GM23248 (cell line): ENCODE measurements around the gene UBQLN4.

Source experiments
- EZH2 ChIP-seq: fragments of 200-600 bp; sonication (generic); IDR thresholded peaks from 2 replicates; pipeline ENCODE4 v1.6.1; 2018; ENCODE audit warnings: antibody characterized with exemption, mild to moderate bottlenecking; ENCODE audit not compliant: insufficient read depth, poor library complexity, severe bottlenecking
- EZH2phosphoT487 ChIP-seq: fragments of 200-600 bp; sonication (generic); IDR thresholded peaks from 2 replicates; pipeline ENCODE4 v1.6.1; 2018; ENCODE audit warnings: antibody characterized with exemption, moderate library complexity, mild to moderate bottlenecking, low read depth; ENCODE audit not compliant: insufficient read depth

DNA sequence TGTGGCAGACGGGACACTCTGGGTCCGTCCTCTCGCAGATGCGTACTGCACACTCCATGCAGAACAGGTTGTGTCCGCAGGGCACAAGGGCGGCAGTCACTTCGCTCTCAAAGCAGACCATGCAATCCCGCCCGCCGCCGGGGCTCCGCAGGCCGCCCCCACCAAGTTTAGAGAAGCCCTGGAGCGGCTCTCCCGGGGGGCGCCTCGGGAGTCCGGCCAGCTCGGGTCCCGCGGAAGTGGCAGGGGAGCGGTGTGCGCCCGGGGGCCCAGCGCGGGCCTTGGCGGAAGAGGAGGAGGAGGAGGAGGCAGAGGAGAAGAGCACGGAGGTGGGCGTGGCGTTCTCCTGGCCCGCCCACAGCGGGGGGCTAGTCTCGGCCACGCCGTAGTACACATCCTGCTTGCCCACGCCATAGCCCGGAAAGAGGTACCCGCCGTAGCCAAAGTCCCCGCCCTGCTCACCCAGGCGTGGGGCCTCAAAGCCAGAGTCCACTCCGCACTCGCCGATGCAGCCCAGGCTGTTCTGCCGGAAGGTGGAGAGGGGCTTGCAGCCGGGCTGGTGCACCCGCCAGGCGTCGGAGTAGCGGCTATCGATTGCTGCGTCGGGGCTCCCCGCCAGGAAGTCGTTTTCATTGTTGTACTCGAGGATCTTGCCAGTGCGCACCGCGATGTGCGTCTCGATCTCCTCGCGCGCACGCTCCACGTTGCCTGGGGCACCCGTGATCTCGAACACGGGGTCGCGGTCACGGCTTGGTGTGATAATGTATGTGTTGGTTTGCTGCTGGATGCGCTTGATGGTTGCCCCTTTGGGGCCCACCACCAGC lies 23.2 kb upstream of the UBQLN4 start:
- TF ChIP-seq EZH2 (no peak), EZH2phosphoT487 (no peak)
